Right atrium auricular region (tissue), 2 donors: ENCODE data around the gene TBC1D9B. TPM values are rescaled to one million over a fixed set of nuclear protein-coding genes. Genes with fewer than 3 reads are reported as not detected.

Experiments
- DNase-seq: peaks from one replicate; pipeline ENCODE4 v3.0.0-alpha.2; 2019; ENCODE audit warnings: low spot score
- H3K27ac ChIP-seq, 2 donors: fragments of 200-600 bp; sonication (generic); 1 replicate in 1 of 2; 2 replicates in 1 of 2; pipeline ENCODE4 v1.5.1; 2016 to 2019
- H3K27me3 ChIP-seq, 2 donors: fragments of 200-600 bp; sonication (generic); one replicate each; pipeline versions ENCODE4 v1.5.1 to v1.6.0; 2017 to 2019
- H3K36me3 ChIP-seq: fragments of 200-600 bp; sonication (generic); one replicate; pipeline ENCODE4 v1.5.1; 2016
- H3K4me1 ChIP-seq, 2 donors: fragments of 200-600 bp; sonication (generic); one replicate each; pipeline versions ENCODE4 v1.5.1 to v1.6.0; 2017 to 2019
- H3K4me3 ChIP-seq, 2 donors: fragments of 200-600 bp; sonication (generic); 1 replicate in 1 of 2; 2 replicates in 1 of 2; pipeline ENCODE4 v1.5.1; 2017 to 2019; ENCODE audit warnings: mild to moderate bottlenecking in 1 of 2, moderate library complexity in 1 of 2
- H3K9me3 ChIP-seq, 2 donors: fragments of 200-600 bp; sonication (generic); one replicate each; pipeline ENCODE4 v1.5.1; 2019
- CTCF ChIP-seq, 2 donors: fragments of 200-600 bp; sonication (generic); IDR thresholded peaks; one replicate each; pipeline ENCODE4 v1.5.1; 2019; ENCODE audit warnings: antibody characterized with exemption in 2 of 2
- total RNA-seq, 2 donors: library from RNA; depleted of rRNA; stranded (reverse); fragments of >200 nt; gene quantifications; one replicate each; pipeline ENCODE4 v1.1.0, GENCODE V29; 2016

The TBC1D9B gene
- total RNA-seq, 2 donors from 2014 or later, result 33.5 to 57.7 TPM

- no peak overlapping the region for H3K4me3 ChIP-seq
- no peak for TF ChIP-seq CTCF (IDR thresholded peaks at IDR 0.05)
- H3K4me1 ChIP-seq, result peaks cover 0 to 8% of the 10 kb centered on the region in 2 donors
- H3K36me3 ChIP-seq, result peaks cover 88% of the 10 kb centered on the region
- H3K9me3 ChIP-seq, result no peaks in the 10 kb centered on the region
- no peaks in the 10 kb centered on the region for H3K27me3 ChIP-seq
- H3K27ac ChIP-seq, result no peak overlapping the region
- no peak for DNase-seq
Observed at GRCh38 chr5:179833056-179833708, 74.5 kb downstream of the TBC1D9B start.

DNA sequence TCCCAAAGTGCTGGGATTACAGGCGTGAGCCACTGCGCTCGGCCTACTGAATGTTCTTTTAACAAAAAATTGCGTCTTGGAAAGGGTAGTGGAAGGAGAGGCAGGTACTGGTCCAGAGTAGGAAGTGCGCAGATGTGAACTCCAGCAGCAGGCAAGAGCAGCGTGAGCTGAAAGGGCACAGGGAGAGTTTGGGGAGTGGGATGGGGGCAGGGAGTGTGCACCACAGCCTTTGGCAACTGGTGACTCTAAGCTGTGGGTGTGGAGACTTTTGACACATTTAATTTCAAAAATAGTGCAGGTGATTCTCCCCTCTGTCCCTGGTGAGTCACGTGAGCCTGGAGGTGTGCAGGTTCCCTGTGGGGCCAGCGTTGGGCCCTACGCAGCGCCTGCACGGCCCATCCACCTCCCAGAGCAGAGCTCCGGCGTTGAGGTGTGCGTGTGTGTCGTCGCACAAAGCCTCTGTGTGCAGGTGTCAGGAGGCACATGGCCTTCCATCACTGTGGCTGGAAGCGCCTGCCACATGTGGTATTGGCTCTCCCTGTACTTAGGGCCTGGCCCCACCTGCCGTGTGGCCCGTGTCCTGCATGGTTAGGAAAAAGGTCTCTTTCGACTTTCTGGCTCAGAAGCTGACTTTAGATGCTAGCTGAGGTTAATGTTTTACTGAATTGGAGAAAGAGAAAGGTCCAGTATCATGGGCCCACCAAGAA lies 75.5 kb downstream of the TBC1D9B start:
- H3K27me3 ChIP-seq, result no peaks in the 10 kb centered on the region
- peaks cover 0 to 17% of the 10 kb centered on the region in 2 donors for H3K4me1 ChIP-seq
- DNase-seq, result no peak
- no peaks in the 10 kb centered on the region for H3K9me3 ChIP-seq
- peaks cover 88% of the 10 kb centered on the region for H3K36me3 ChIP-seq
- TF ChIP-seq CTCF (IDR thresholded peaks at IDR 0.05), result no peak
- no peak overlapping the region for H3K4me3 ChIP-seq
- no peak overlapping the region for H3K27ac ChIP-seq

DNA sequence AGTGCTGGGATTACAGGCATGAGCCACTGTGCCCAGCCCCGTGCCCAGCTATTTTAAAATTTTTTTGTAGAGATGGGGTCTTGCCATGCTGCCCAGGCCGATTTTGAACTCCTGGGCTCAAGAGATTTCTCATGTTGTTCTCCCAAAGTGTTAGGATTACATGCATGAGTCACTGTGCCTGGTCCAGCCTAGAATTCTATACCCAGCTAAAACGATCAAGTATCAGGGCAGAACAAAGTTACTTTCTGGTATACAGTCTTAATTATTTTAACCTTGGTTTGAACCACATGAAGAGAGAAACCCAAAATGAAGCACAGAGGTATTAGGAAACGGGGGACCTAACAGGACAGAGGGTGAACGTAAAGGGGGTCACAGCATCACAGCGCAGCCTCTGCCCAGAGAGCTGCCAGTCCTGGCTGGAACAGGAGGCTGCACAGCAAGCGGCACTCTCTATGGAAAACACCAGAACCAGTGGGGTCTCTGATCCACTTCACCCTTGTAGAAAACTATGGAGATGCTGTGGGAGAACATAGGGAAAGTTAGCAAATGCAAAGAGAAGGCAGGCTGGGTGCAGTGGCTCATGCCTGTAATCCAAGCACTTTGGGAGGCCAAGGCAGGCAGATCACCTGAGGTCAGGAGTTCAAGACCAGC lies 76.8 kb downstream of the TBC1D9B start:
- TF ChIP-seq CTCF (IDR thresholded peaks at IDR 0.05), result no peak
- H3K4me3 ChIP-seq, result no peak overlapping the region
- H3K27me3 ChIP-seq, result no peaks in the 10 kb centered on the region
- no peaks in the 10 kb centered on the region for H3K9me3 ChIP-seq
- DNase-seq, result no peak
- peaks cover 88% of the 10 kb centered on the region for H3K36me3 ChIP-seq
- no peak overlapping the region for H3K27ac ChIP-seq
- peaks cover 0 to 11% of the 10 kb centered on the region in 2 donors for H3K4me1 ChIP-seq

- Histone ChIP-seq H3K4me3 (no peak overlapping the region), H3K27me3 (no peaks in the 10 kb centered on the region), H3K36me3 (peaks cover 93% of the 10 kb centered on the region), H3K9me3 (no peaks in the 10 kb centered on the region), H3K4me1 (peaks cover 0 to 20% of the 10 kb centered on the region in 2 donors), H3K27ac (no peak overlapping the region)
- no peak for DNase-seq
- no peak for TF ChIP-seq CTCF (IDR thresholded peaks at IDR 0.05)
Observed at GRCh38 chr5:179829732-179830435, 77.8 kb downstream of the TBC1D9B start.

- H3K27me3 ChIP-seq, result no peaks in the 10 kb centered on the region
- H3K9me3 ChIP-seq, result no peaks in the 10 kb centered on the region
- H3K4me3 ChIP-seq, result no peak overlapping the region
- H3K36me3 ChIP-seq, result peaks cover 100% of the 10 kb centered on the region
- peak overlapping the region in 1 of 2 donors; percentile 19 for H3K27ac ChIP-seq
- H3K4me1 ChIP-seq, result peaks cover 0 to 30% of the 10 kb centered on the region in 2 donors
- DNase-seq, result no peak
- no peak for TF ChIP-seq CTCF (IDR thresholded peaks at IDR 0.05)
Observed at GRCh38 chr5:179828756-179829421, 78.8 kb downstream of the TBC1D9B start.
